Muscle layer of colon (tissue), 2 donors: ENCODE results near the gene ERICH6.
A peak's percentile ranks its signal among the peaks of the same experiment; 100 is the strongest.

ENCODE experiments used
- H3K27ac ChIP-seq: one replicate; pipeline ENCODE4 v1.7.0; 2013; ENCODE audit warnings: low read depth, mild to moderate bottlenecking, low read length, moderate library complexity
- H3K27me3 ChIP-seq, 2 donors: one replicate each; pipeline ENCODE4 v1.7.0; 2013; ENCODE audit warnings: low read length in 2 of 2, mild to moderate bottlenecking in 2 of 2; ENCODE audit not compliant: insufficient read depth in 2 of 2, control insufficient read depth in 1 of 2
- H3K36me3 ChIP-seq: one replicate; pipeline ENCODE4 v1.7.0; 2013; ENCODE audit warnings: mild to moderate bottlenecking, low read length; ENCODE audit not compliant: insufficient read depth
- H3K4me1 ChIP-seq: one replicate; pipeline ENCODE4 v1.7.0; 2013; ENCODE audit warnings: mild to moderate bottlenecking, low read length; ENCODE audit not compliant: insufficient read depth
- H3K4me3 ChIP-seq, 2 donors: one replicate each; pipeline ENCODE4 v1.7.0; 2013; ENCODE audit warnings: low read length in 2 of 2, low read depth in 1 of 2, mild to moderate bottlenecking in 1 of 2, moderate library complexity in 1 of 2
- H3K9ac ChIP-seq: one replicate; pipeline ENCODE4 v1.7.0; 2013; ENCODE audit warnings: low read length
- H3K9me3 ChIP-seq: one replicate; pipeline ENCODE4 v1.7.0; 2013; ENCODE audit warnings: mild to moderate bottlenecking, low read length
- donor health status: abdominal sarcoma.
- donor health status: Adenocarcinoma of cecum.

Gene ERICH6

DNA sequence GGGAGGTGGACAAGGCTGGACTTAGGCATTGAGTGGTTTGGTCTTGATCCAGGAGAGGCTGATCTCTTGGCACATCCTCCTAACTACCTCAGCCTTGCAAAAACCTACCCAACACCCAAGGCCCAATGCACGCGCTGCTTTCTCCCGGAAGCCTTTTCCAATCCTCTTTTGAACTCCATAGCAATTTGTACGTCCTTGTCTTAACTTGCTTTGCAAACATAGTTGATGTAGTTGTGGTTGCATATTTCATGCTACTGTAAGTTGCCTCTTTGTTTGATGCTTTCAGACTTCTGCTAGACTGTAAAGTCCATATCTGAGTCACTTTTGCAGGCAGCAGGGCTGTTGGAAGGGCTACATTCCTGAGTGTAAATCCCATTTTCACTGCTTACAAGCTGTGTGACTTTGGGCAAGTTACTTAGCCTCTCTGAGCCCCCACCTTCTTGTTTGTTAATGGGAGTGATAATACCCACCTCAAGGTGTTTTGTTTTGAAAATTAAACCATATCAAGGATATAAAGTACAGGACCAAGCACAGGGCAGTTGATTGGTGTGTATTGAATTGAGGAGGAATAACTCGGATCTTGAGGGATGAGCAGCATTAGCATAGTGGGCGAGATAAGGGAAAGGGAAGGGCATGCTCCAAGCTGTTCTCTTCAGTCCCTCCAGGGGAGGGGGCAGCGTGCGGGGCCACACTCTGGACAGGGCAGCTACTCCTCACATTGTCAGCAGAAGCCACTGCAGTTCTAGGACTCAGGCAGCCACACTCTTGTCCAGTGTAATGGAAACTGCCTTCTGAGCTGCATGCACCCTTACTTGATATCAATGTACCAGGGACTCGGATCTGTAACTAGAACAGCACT, 30.4 kb upstream of the ERICH6 start:
- H3K4me3 ChIP-seq: no peak overlapping the region
- no peaks in the 10 kb centered on the region for H3K36me3 ChIP-seq
- no peaks in the 10 kb centered on the region for H3K4me1 ChIP-seq
- H3K27ac ChIP-seq: no peak overlapping the region
- no peaks in the 10 kb centered on the region for H3K9me3 ChIP-seq
- no peaks in the 10 kb centered on the region for H3K27me3 ChIP-seq
- no peak overlapping the region for H3K9ac ChIP-seq

DNA sequence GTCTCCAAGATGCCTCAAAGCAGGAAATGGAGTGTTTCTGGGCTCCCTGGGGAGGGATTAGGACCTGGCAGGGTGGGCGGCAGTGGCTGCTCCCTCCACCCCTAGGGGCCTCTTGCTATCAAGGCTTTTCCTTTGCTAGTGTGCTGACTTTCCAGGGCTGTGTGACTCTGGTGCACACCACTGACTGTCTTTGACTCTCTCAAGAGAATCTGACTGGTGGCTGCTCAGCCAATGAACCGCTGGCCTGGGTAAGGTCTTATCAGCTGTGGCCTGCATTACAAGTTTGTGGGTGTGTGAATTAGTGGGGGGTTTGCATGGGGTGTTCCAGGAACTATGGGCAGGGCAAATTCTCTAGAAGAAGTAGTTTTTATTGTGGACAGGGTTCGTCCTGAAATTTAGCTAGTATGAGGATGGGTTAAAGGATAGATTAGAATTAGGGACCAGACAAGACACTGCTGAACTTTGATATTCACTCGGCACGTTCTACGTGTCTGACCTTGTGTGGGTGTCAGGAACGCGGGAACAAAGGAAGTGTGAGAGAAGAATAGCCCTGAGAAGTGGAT, 29.7 kb upstream of the ERICH6 start:
- H3K9ac ChIP-seq: no peak overlapping the region
- H3K4me1 ChIP-seq: no peaks in the 10 kb centered on the region
- no peaks in the 10 kb centered on the region for H3K27me3 ChIP-seq
- no peaks in the 10 kb centered on the region for H3K9me3 ChIP-seq
- no peaks in the 10 kb centered on the region for H3K36me3 ChIP-seq
- no peak overlapping the region for H3K27ac ChIP-seq
- no peak overlapping the region for H3K4me3 ChIP-seq

DNA sequence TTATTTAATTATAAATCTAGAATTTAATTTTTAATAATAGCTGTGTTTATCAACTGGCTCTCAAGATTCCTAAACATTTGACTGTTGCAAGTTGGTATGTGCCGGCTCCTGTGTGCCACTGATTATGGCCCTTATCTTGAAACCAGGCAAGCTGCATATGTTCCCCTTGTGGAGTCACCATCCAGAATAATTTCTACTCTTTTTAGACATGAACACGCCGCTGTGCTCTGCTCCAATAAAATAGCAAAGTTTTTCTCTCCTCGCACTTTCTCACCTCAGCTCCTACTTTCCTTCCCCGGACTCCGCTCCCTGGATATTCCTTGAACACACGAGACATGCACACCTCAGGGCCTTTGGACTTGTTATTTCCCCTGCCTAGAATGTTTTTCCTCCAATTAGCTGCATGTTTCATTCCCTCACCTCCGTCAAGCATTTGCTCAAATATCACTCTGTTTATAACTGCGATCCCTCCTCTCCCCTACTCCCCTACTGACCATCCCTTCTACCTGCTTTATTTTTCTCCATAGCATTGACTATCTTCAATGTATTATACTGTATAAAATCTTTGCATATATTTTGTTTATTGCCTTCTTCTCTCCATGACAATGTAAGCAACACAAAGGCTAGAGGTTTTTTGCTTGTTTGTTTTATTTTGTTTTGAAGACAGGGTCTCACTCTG, 26.1 kb upstream of the ERICH6 start:
- H3K4me1 ChIP-seq: no peaks in the 10 kb centered on the region
- no peak overlapping the region for H3K4me3 ChIP-seq
- H3K27me3 ChIP-seq: no peaks in the 10 kb centered on the region
- H3K36me3 ChIP-seq: no peaks in the 10 kb centered on the region
- no peak overlapping the region for H3K27ac ChIP-seq
- H3K9me3 ChIP-seq: no peaks in the 10 kb centered on the region
- no peak overlapping the region for H3K9ac ChIP-seq

- no peak overlapping the region for H3K27ac ChIP-seq
- H3K27me3 ChIP-seq: no peaks in the 10 kb centered on the region
- H3K9me3 ChIP-seq: no peaks in the 10 kb centered on the region
- no peak overlapping the region for H3K4me3 ChIP-seq
- no peaks in the 10 kb centered on the region for H3K4me1 ChIP-seq
- H3K36me3 ChIP-seq: no peaks in the 10 kb centered on the region
- H3K9ac ChIP-seq: no peak overlapping the region
Measured at GRCh38 chr3:150727653-150728502, 24.2 kb upstream of the ERICH6 start.

DNA sequence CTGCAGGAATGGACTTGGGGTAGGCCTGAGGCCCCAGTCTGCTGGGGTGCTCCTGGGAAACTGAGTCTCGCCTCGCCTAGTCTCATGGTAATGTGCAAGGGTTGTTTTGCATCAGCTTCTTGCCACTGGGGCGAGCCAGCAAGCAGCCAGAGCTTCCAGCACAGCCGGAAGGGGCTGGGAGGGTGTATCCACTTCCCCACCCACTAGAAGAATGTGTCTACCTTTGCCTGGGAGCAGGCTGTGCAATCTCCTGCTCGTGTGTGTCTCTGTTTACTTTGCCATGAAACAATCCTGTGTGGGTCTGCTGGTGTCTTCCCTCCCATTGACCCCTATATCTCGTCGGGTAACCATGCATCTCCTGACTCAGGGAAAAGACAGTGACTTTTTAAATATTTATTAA, 21.8 kb upstream of the ERICH6 start:
- H3K9ac ChIP-seq: no peak overlapping the region
- no peak overlapping the region for H3K4me3 ChIP-seq
- H3K27ac ChIP-seq: no peak overlapping the region
- H3K36me3 ChIP-seq: no peaks in the 10 kb centered on the region
- H3K4me1 ChIP-seq: peaks cover 6% of the 10 kb centered on the region
- H3K9me3 ChIP-seq: no peaks in the 10 kb centered on the region
- H3K27me3 ChIP-seq: no peaks in the 10 kb centered on the region

DNA sequence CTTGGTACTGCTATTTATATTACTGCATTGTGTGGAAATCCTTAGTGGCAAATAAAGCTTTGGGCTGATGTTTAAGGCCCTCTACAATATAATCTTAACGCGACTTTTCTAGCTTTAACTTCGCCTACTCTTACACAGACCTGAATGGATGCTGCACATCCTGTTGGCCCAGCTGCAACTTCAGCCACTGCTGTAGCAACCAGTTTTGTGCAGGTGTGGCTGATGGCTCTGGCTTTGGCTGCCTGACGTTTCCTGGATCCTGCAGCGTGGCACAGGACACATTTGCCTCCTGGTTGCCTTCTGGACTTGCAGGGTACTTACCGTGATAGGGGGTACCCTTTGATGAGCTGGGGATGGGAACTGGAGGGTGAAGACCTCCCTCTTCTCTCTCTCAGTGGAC, 20.2 kb upstream of the ERICH6 start:
- Histone ChIP-seq H3K4me3 (no peak overlapping the region), H3K9me3 (no peaks in the 10 kb centered on the region), H3K36me3 (no peaks in the 10 kb centered on the region), H3K27ac (no peak overlapping the region), H3K27me3 (no peaks in the 10 kb centered on the region), H3K9ac (no peak overlapping the region), H3K4me1 (peaks cover 6% of the 10 kb centered on the region)

GRCh38 chr3:150722267-150722666, 18.5 kb upstream of the ERICH6 start:
- Histone ChIP-seq H3K4me1 (peaks cover 6% of the 10 kb centered on the region), H3K27me3 (no peaks in the 10 kb centered on the region), H3K27ac (no peak overlapping the region), H3K36me3 (no peaks in the 10 kb centered on the region), H3K4me3 (no peak overlapping the region), H3K9me3 (no peaks in the 10 kb centered on the region), H3K9ac (no peak overlapping the region)

GRCh38 chr3:150721285-150722130, 17.8 kb upstream of the ERICH6 start:
- peaks cover 6% of the 10 kb centered on the region for H3K4me1 ChIP-seq
- no peaks in the 10 kb centered on the region for H3K36me3 ChIP-seq
- H3K4me3 ChIP-seq: peak overlapping the region in 1 of 2 donors; percentile 47
- no peaks in the 10 kb centered on the region for H3K9me3 ChIP-seq
- no peaks in the 10 kb centered on the region for H3K27me3 ChIP-seq
- H3K9ac ChIP-seq: no peak overlapping the region
- H3K27ac ChIP-seq: no peak overlapping the region

- no peaks in the 10 kb centered on the region for H3K9me3 ChIP-seq
- H3K27ac ChIP-seq: no peak overlapping the region
- H3K4me3 ChIP-seq: no peak overlapping the region
- H3K9ac ChIP-seq: no peak overlapping the region
- H3K27me3 ChIP-seq: no peaks in the 10 kb centered on the region
- no peaks in the 10 kb centered on the region for H3K36me3 ChIP-seq
- peaks cover 6% of the 10 kb centered on the region for H3K4me1 ChIP-seq
Measured at GRCh38 chr3:150720444-150720843, 16.7 kb upstream of the ERICH6 start.

DNA sequence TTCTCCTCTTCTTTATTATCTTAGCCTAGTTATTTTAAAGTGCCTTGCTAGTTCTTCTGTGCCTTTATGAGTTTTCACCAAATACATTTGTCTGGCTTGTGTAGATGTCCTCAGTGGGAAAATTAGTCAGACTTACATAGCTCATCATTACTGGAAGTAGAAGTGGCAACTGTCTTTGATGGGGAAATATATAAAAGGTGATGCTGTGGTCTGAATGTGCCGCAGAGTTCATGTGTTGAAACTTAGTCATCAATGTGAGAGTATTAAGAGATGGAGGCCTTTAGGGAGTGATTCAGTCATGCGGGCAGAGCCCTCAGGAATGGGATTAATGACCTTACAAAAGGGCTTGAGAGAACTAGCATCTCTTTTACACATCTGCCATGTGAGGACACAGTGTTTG, 6.4 kb upstream of the ERICH6 start:
- no peaks in the 10 kb centered on the region for H3K27me3 ChIP-seq
- no peaks in the 10 kb centered on the region for H3K4me1 ChIP-seq
- H3K27ac ChIP-seq: no peak overlapping the region
- no peak overlapping the region for H3K9ac ChIP-seq
- no peaks in the 10 kb centered on the region for H3K36me3 ChIP-seq
- H3K9me3 ChIP-seq: no peaks in the 10 kb centered on the region
- no peak overlapping the region for H3K4me3 ChIP-seq
